MM.1S (cell line): ENCODE measurements around the gene KRTDAP.

Experiments used
- EZH2 ChIP-seq: fragments of 300-600 bp; sonication (generic); optimal IDR thresholded peaks from 2 replicates; pipeline ENCODE3; 2017; ENCODE audit warnings: low read depth, mild to moderate bottlenecking, antibody characterized with exemption, low read length, mixed read lengths
- TF ChIP-seq, protein P1 (sequence below): fragments of 300-600 bp; sonication (generic); IDR thresholded peaks from 2 replicates; pipeline ENCODE4 v1.5.1; 2016; ENCODE audit warnings: antibody characterized with exemption, low read length, mixed read lengths

DNA sequence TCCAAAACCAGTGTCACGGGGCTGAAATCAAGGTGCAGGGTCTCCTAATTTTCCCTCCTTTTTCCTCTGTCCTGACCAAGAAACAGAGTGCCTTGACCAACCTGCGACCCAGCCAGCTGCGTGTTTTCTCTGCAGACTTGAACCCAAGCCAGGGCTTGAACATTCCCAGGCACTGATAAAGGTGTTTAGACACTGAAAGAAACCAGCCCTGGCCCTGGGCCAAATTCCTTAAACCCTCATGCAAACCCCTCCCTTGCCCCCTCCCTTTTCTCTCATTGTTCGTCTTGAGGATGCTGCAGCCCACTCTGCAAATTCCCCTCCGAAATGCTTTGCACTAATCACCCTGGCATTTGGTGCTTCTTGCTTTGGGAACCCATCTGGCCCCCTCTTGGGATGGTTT is 51.7 kb downstream of the KRTDAP start:
- TF ChIP-seq, protein P1, sequence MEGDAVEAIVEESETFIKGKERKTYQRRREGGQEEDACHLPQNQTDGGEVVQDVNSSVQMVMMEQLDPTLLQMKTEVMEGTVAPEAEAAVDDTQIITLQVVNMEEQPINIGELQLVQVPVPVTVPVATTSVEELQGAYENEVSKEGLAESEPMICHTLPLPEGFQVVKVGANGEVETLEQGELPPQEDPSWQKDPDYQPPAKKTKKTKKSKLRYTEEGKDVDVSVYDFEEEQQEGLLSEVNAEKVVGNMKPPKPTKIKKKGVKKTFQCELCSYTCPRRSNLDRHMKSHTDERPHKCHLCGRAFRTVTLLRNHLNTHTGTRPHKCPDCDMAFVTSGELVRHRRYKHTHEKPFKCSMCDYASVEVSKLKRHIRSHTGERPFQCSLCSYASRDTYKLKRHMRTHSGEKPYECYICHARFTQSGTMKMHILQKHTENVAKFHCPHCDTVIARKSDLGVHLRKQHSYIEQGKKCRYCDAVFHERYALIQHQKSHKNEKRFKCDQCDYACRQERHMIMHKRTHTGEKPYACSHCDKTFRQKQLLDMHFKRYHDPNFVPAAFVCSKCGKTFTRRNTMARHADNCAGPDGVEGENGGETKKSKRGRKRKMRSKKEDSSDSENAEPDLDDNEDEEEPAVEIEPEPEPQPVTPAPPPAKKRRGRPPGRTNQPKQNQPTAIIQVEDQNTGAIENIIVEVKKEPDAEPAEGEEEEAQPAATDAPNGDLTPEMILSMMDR = no peak
- TF ChIP-seq EZH2 = no peak
